ENCODE results near the gene FBXL7.

DNA sequence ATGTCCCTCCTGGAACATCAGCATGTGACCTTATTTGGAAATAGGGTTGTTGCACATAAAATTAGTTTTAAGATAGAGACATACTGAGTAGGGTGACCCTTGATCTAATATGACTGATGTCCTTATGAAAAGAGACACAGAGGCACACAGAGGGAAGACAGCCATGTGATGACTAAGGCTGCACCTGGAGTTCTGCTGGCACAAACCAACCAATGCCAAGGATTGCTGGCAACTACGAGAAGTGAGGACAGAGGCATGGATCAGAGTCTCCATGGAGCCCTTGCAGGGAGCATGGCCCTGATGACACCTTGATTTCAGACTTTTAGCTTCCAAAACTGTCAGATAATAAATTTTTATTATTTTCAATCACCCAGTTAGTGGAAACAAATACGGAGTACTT, 101.9 kb downstream of the FBXL7 start:
- TF ChIP-seq, protein P1, sequence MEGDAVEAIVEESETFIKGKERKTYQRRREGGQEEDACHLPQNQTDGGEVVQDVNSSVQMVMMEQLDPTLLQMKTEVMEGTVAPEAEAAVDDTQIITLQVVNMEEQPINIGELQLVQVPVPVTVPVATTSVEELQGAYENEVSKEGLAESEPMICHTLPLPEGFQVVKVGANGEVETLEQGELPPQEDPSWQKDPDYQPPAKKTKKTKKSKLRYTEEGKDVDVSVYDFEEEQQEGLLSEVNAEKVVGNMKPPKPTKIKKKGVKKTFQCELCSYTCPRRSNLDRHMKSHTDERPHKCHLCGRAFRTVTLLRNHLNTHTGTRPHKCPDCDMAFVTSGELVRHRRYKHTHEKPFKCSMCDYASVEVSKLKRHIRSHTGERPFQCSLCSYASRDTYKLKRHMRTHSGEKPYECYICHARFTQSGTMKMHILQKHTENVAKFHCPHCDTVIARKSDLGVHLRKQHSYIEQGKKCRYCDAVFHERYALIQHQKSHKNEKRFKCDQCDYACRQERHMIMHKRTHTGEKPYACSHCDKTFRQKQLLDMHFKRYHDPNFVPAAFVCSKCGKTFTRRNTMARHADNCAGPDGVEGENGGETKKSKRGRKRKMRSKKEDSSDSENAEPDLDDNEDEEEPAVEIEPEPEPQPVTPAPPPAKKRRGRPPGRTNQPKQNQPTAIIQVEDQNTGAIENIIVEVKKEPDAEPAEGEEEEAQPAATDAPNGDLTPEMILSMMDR (IDR thresholded peaks at IDR 0.05; ENCODE audit: low read length), result no peak
- TF ChIP-seq EZH2 (IDR thresholded peaks at IDR 0.05; ENCODE audit: borderline replicate concordance, low read length), result no peak
